H9 (cell line): ENCODE results near the gene EIF6. TPM values are rescaled to one million over a fixed set of nuclear protein-coding genes. Genes with fewer than 3 reads are reported as not detected.

Experiments used
- DNase-seq: peaks from one replicate; pipeline ENCODE4 v3.0.0-alpha.2; 2017
- H2AFZ ChIP-seq: one replicate; pipeline ENCODE4 v1.6.1; 2013; ENCODE audit warnings: mild to moderate bottlenecking, low read length, control low read depth, moderate library complexity
- H2AK5ac ChIP-seq: 2 replicates; pipeline ENCODE4 v1.6.1; 2013; ENCODE audit warnings: low read length, control low read depth, mixed read lengths; ENCODE audit not compliant: insufficient read length
- H2BK120ac ChIP-seq: one replicate; pipeline ENCODE4 v1.6.1; 2013; ENCODE audit warnings: low read depth, mild to moderate bottlenecking, low read length, control low read depth, inconsistent platforms; ENCODE audit not compliant: poor library complexity, severe bottlenecking
- H2BK12ac ChIP-seq: 2 replicates; pipeline ENCODE4 v1.6.1; 2013; ENCODE audit warnings: low read length, control low read depth, mixed read lengths, low read depth; ENCODE audit not compliant: insufficient read length
- H2BK15ac ChIP-seq: 2 replicates; pipeline ENCODE4 v1.6.1; 2013; ENCODE audit warnings: low read depth, low read length, control low read depth
- H2BK20ac ChIP-seq: one replicate; pipeline ENCODE4 v1.6.1; 2013; ENCODE audit warnings: low read depth, mild to moderate bottlenecking, low read length, control low read depth, inconsistent platforms; ENCODE audit not compliant: poor library complexity, severe bottlenecking
- H2BK5ac ChIP-seq: 2 replicates; pipeline ENCODE4 v1.6.1; 2013; ENCODE audit warnings: low read length, control low read depth, mixed read lengths; ENCODE audit not compliant: insufficient read length
- H3K14ac ChIP-seq: 2 replicates; pipeline ENCODE4 v1.6.1; 2013; ENCODE audit warnings: low read length, control low read depth; ENCODE audit not compliant: insufficient read depth
- H3K18ac ChIP-seq: 2 replicates; pipeline ENCODE4 v1.6.1; 2013; ENCODE audit warnings: low read depth, mild to moderate bottlenecking, mixed read lengths, low read length, control low read depth; ENCODE audit not compliant: insufficient read length
- H3K23ac ChIP-seq: 2 replicates; pipeline ENCODE4 v1.6.1; 2013; ENCODE audit warnings: low read length, control low read depth, mixed read lengths, low read depth; ENCODE audit not compliant: insufficient read length
- H3K23me2 ChIP-seq: 2 replicates; pipeline ENCODE4 v1.6.1; 2013; ENCODE audit warnings: low read depth, mild to moderate bottlenecking, mixed read lengths, low read length, control low read depth; ENCODE audit not compliant: insufficient read length, poor library complexity, severe bottlenecking
- H3K27ac ChIP-seq: 2 replicates; pipeline ENCODE4 v1.5.1; 2013; ENCODE audit warnings: low read length, control low read depth, mixed read lengths, low read depth; ENCODE audit not compliant: insufficient read length
- H3K27me3 ChIP-seq: 2 replicates; pipeline ENCODE4 v1.6.1; 2013; ENCODE audit warnings: low read length, control low read depth, inconsistent platforms; ENCODE audit not compliant: insufficient read depth
- H3K4ac ChIP-seq: 2 replicates; pipeline ENCODE4 v1.6.1; 2013; ENCODE audit warnings: low read depth, mild to moderate bottlenecking, control low read depth, inconsistent platforms, low read length, moderate library complexity
- H3K4me1 ChIP-seq: 2 replicates; pipeline ENCODE4 v1.6.1; 2013; ENCODE audit warnings: low read length, control low read depth, inconsistent platforms; ENCODE audit not compliant: insufficient read depth
- H3K4me2 ChIP-seq: 2 replicates; pipeline ENCODE4 v1.6.1; 2013; ENCODE audit warnings: low read length, control low read depth, mixed read lengths; ENCODE audit not compliant: insufficient read length, insufficient read depth
- H3K56ac ChIP-seq: 2 replicates; pipeline ENCODE4 v1.6.1; 2013; ENCODE audit warnings: low read depth, mild to moderate bottlenecking, mixed read lengths, low read length, control low read depth; ENCODE audit not compliant: insufficient read length
- H3K79me1 ChIP-seq: 2 replicates; pipeline ENCODE4 v1.6.1; 2013; ENCODE audit warnings: low read depth, mild to moderate bottlenecking, moderate library complexity, low read length, control low read depth, inconsistent platforms; ENCODE audit not compliant: insufficient read depth, poor library complexity, severe bottlenecking
- H3K79me2 ChIP-seq: 2 replicates; pipeline ENCODE4 v1.6.1; 2013; ENCODE audit warnings: low read length, control low read depth, inconsistent platforms; ENCODE audit not compliant: insufficient read depth
- H3K9ac ChIP-seq: 2 replicates; pipeline ENCODE4 v1.6.1; 2013; ENCODE audit warnings: low read length, control low read depth, mixed read lengths; ENCODE audit not compliant: insufficient read length; ENCODE audit errors: extremely low read depth
- H3K9me3 ChIP-seq: one replicate; pipeline ENCODE4 v1.6.1; 2013; ENCODE audit warnings: low read depth, low read length, inconsistent platforms; ENCODE audit not compliant: control insufficient read depth
- H3T11ph ChIP-seq: one replicate; pipeline ENCODE4 v1.6.1; 2013; ENCODE audit warnings: mild to moderate bottlenecking, low read length, control low read depth, inconsistent platforms
- H4K20me1 ChIP-seq: one replicate; pipeline ENCODE4 v1.6.1; 2013; ENCODE audit not compliant: control insufficient read depth, insufficient read length, insufficient read depth
- H4K5ac ChIP-seq: 2 replicates; pipeline ENCODE4 v1.6.1; 2013; ENCODE audit warnings: low read depth, mild to moderate bottlenecking, mixed read lengths, low read length, control low read depth; ENCODE audit not compliant: insufficient read length
- H4K8ac ChIP-seq: replicated peaks from 2 replicates; pipeline ENCODE4 v1.6.1; 2013; ENCODE audit warnings: low read length, control low read depth, mixed read lengths, low read depth; ENCODE audit not compliant: insufficient read length
- H4K91ac ChIP-seq: 2 replicates; pipeline ENCODE4 v1.6.1; 2013; ENCODE audit warnings: low read depth, mild to moderate bottlenecking, moderate library complexity, mixed read lengths, low read length, control low read depth; ENCODE audit not compliant: insufficient read length
- H3K27ac Mint-ChIP-seq, 3 experiments: 2 replicates in 2 of 3; 3 replicates in 1 of 3; pipeline ENCODE4 v1.8.0; 2020 to 2021; ENCODE audit warnings: mixed read lengths in 3 of 3, mild to moderate bottlenecking in 1 of 3, moderate library complexity in 1 of 3
- H3K27me3 Mint-ChIP-seq: 2 replicates; pipeline ENCODE4 v1.8.0; 2021; ENCODE audit warnings: low read depth, mild to moderate bottlenecking, moderate library complexity, mixed read lengths
- H3K36me3 Mint-ChIP-seq, 3 experiments: 2 replicates in 2 of 3; 3 replicates in 1 of 3; pipeline ENCODE4 v1.8.0; 2020 to 2021; ENCODE audit warnings: low read depth in 3 of 3, mixed read lengths in 3 of 3; ENCODE audit not compliant: insufficient read depth in 1 of 3
- H3K4me1 Mint-ChIP-seq, 2 experiments: 2 replicates each; pipeline ENCODE4 v1.8.0; 2020; ENCODE audit warnings: mixed read lengths in 2 of 2
- H3K4me3 Mint-ChIP-seq, 2 experiments: 2 replicates in 1 of 2; 3 replicates in 1 of 2; pipeline ENCODE4 v1.8.0; 2020 to 2021; ENCODE audit warnings: mild to moderate bottlenecking in 2 of 2, mixed read lengths in 2 of 2, moderate library complexity in 1 of 2
- H3K9me3 Mint-ChIP-seq, 2 experiments: 2 replicates in 1 of 2; 3 replicates in 1 of 2; pipeline ENCODE4 v1.8.0; 2020; ENCODE audit warnings: mild to moderate bottlenecking in 2 of 2, mixed read lengths in 2 of 2, moderate library complexity in 1 of 2
- WGBS: extraction: QIAGEN DNeasy Blood & Tissue Kit; methylation state at CpG from one replicate; pipeline ENCODE4 v1.1.7; 2013; ENCODE audit warnings: missing lambda C conversion rate, low lambda C conversion rate, mixed read lengths; ENCODE audit not compliant: insufficient read length; ENCODE audit errors: extremely low coverage; 5-methylcytosine and 5-hydroxymethylcytosine counted together
- total RNA-seq: library from RNA; stranded (reverse); gene quantifications from 2 replicates; pipeline ENCODE4 v1.2.1, GENCODE V29; 2021
- TF ChIP-seq, protein P1 (sequence below): fragments of 200-600 bp; sonication (generic); conservative IDR thresholded peaks from 3 replicates; pipeline ENCODE4 v1.8.0; 2021; ENCODE audit warnings: antibody characterized with exemption, mild to moderate bottlenecking

Gene EIF6
- total RNA-seq, 1 experiment from 2014 or later: 150 TPM

DNA sequence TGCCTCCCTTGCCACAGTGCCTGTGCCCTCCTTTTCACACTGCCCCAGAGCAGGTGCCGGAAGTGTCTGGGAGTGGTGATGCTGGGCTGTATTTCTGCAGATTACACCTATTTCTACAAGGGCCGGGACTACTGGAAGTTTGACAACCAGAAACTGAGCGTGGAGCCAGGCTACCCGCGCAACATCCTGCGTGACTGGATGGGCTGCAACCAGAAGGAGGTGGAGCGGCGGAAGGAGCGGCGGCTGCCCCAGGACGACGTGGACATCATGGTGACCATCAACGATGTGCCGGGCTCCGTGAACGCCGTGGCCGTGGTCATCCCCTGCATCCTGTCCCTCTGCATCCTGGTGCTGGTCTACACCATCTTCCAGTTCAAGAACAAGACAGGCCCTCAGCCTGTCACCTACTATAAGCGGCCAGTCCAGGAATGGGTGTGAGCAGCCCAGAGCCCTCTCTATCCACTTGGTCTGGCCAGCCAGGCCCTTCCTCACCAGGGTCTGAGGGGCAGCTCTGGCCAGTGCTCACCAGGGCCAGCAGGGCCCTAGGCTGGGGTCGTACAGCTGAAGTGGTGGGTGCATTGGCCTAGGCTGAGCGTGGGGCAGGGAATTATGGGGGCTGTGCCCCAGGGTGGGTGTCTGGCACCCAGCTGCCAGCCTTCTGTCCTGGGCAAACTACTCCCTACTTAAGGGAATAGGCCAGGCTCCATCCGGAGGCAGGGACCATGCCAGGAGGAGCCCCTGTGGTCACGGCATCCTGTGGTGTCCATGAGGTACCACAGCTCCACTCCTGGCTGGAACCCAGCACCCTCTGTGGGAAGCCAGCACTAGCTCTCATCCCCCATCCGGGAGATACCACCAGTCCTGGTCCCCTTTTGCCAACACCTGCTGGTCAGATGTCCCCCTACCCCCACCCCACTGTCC, 10.1 kb downstream of the EIF6 start:
- no peak overlapping the region for H2BK5ac ChIP-seq

More for the DNA sequence above, 10.1 kb downstream of the EIF6 start:
- no peaks in the 10 kb centered on the region; the same call in 1 of the 2 replicates for H3K4me1 ChIP-seq
- H2BK12ac ChIP-seq: no peak overlapping the region
- Mint-ChIP-seq H3K4me1 (peaks cover 23 to 36% of the 10 kb centered on the region in 2 experiments), H3K27ac (peak overlapping the region in 1 of 3 experiments; percentile 51; a peak in 1 of 7 replicates), H3K27me3 (no peaks in the 10 kb centered on the region; the same call in 1 of the 2 replicates), H3K4me3 (no peak overlapping the region), H3K36me3 (peaks cover 11 to 52% (median 45%) of the 10 kb centered on the region in 3 experiments; a peak in 6 of 7 replicates), H3K9me3 (no peaks in the 10 kb centered on the region; a peak in 2 of 5 replicates)
- H3K27me3 ChIP-seq: no peaks in the 10 kb centered on the region
- no peak overlapping the region for H3T11ph ChIP-seq
- H3K79me2 ChIP-seq: no peaks in the 10 kb centered on the region
- H2BK120ac ChIP-seq: no peak overlapping the region
- H2AK5ac ChIP-seq: no peak overlapping the region
- H4K91ac ChIP-seq: no peak overlapping the region
- H3K9ac ChIP-seq: no peak overlapping the region
- H3K27ac ChIP-seq: no peak overlapping the region
- TF ChIP-seq, protein P1, sequence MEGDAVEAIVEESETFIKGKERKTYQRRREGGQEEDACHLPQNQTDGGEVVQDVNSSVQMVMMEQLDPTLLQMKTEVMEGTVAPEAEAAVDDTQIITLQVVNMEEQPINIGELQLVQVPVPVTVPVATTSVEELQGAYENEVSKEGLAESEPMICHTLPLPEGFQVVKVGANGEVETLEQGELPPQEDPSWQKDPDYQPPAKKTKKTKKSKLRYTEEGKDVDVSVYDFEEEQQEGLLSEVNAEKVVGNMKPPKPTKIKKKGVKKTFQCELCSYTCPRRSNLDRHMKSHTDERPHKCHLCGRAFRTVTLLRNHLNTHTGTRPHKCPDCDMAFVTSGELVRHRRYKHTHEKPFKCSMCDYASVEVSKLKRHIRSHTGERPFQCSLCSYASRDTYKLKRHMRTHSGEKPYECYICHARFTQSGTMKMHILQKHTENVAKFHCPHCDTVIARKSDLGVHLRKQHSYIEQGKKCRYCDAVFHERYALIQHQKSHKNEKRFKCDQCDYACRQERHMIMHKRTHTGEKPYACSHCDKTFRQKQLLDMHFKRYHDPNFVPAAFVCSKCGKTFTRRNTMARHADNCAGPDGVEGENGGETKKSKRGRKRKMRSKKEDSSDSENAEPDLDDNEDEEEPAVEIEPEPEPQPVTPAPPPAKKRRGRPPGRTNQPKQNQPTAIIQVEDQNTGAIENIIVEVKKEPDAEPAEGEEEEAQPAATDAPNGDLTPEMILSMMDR: no peak
- H3K79me1 ChIP-seq: no peaks in the 10 kb centered on the region
- no peak overlapping the region for H4K5ac ChIP-seq
- no peaks in the 10 kb centered on the region for H4K20me1 ChIP-seq
- H3K18ac ChIP-seq: no peak overlapping the region
- H2AFZ ChIP-seq: no peak overlapping the region
- H3K4me2 ChIP-seq: no peak overlapping the region
- H3K56ac ChIP-seq: no peak overlapping the region
- no peak overlapping the region for H3K23ac ChIP-seq
- WGBS: no CpG with 5 or more reads among the region's 24 CpGs
- DNase-seq: no peak
- no peak overlapping the region for H3K14ac ChIP-seq
- H3K9me3 ChIP-seq: no peaks in the 10 kb centered on the region
- H3K23me2 ChIP-seq: peaks cover 7% of the 10 kb centered on the region
- no peak overlapping the region for H3K4ac ChIP-seq
- no peak overlapping the region for H2BK15ac ChIP-seq
- H2BK20ac ChIP-seq: no peak overlapping the region
- H4K8ac ChIP-seq: no peak overlapping the region
